HepG2 (cell line): ENCODE measurements around the gene ABCC3. TPM values are rescaled to one million over a fixed set of nuclear protein-coding genes. Genes with fewer than 3 reads are reported as not detected.

Experiments used
- BHLHE40 ChIP-seq: IDR thresholded peaks from 2 replicates; pipeline ENCODE4 v1.6.1; 2011; ENCODE audit warnings: low read length, improper control_type of control experiment
- GLMP ChIP-seq: sonication (generic); formaldehyde crosslinking; IDR thresholded peaks from 2 replicates; pipeline ENCODE4 v1.9.0; 2021; ENCODE audit warnings: missing genetic modification reagents, mild to moderate bottlenecking, borderline replicate concordance
- REST ChIP-seq, 2 experiments: IDR thresholded peaks; 2 replicates each; pipeline ENCODE4 v1.6.1; 2011 to 2012; ENCODE audit warnings: low read length in 2 of 2, borderline replicate concordance in 1 of 2, low read depth in 1 of 2, mild to moderate bottlenecking in 1 of 2, moderate library complexity in 1 of 2
- ZNF180 ChIP-seq: sonication (generic); formaldehyde crosslinking; IDR thresholded peaks from 2 replicates; pipeline ENCODE4 v1.4.0; 2020; ENCODE audit warnings: low read depth, missing genetic modification reagents, borderline replicate concordance
- polyA plus RNA-seq, 8 experiments: library from polyadenylated mRNA; depleted of rRNA in 3 of 8; stranded (reverse) in 7 of 8; unstranded in 1 of 8; fragments of >200 nt; fragmentation: Illumina TruSeq in 4 of 8; extraction: Trizol in 4 of 8; gene quantifications; 2 replicates each; pipeline versions ENCODE4 v1.2.1 to v1.2.3, GENCODE V29; 2011 to 2016; ENCODE audit warnings: low read depth in 4 of 8, missing spikeins in 1 of 8, mixed read lengths in 1 of 8; ENCODE audit not compliant: insufficient read depth in 1 of 8
- total RNA-seq, 5 experiments: library from RNA; depleted of rRNA; stranded (reverse); fragments of >200 nt; fragmentation: Illumina TruSeq; extraction: Trizol; gene quantifications; 2 replicates each; pipeline ENCODE4 v1.2.3, GENCODE V29; 2016; ENCODE audit warnings: low read depth in 1 of 5
- TF ChIP-seq, protein P1 (sequence below): fragments of 450-650 bp; IDR thresholded peaks from 2 replicates; pipeline ENCODE4 v1.6.1; 2017

Gene ABCC3
- total and polyA plus RNA-seq, 2 of the 13 experiments (the other 11 are each of a cell fraction or from before 2014, with no cell fraction given), result 25.2 to 50.7 TPM

DNA sequence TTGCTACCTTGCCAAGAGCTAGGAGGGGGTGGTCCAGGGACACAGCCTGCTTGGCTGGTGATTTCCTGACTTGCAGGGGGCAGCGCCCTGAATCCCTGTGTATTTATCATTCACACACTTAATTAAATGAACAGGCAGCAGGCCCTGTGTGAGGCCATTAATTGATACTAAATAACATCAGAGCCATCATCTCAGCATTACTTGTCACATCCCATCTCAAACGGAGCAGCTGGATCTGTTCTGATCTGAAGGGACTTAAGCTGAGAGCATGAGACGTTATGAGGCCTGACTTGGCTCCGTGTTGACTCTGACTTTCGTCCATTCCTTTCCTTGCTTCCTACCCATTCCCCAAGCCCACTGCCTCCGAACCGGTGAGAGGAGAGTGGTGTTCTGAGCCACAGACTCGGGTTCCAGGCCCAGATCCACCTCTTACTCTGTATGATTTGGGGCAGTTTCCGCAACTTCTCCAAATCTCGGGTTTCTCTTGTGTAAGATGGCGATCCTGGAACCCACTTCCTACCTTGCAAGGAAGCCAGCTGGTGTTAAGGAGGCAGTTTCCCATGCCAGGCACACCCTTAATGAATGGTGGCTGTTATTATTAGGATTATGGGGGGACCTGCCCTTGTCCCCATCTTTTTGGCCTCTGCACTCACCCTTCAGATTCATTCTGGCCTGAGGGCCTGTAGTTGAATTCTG is 40.4 kb upstream of the ABCC3 start (continued):
- TF ChIP-seq REST (IDR thresholded peaks at IDR 0.05; ENCODE audit: borderline replicate concordance in 1 of 2, low read depth in 1 of 2, low read length in 2 of 2) (no peak), BHLHE40 (no peak), GLMP (CRISPR knock-in tag) (no peak), ZNF180 (CRISPR knock-in tag) (no peak)
- TF ChIP-seq, protein P1, sequence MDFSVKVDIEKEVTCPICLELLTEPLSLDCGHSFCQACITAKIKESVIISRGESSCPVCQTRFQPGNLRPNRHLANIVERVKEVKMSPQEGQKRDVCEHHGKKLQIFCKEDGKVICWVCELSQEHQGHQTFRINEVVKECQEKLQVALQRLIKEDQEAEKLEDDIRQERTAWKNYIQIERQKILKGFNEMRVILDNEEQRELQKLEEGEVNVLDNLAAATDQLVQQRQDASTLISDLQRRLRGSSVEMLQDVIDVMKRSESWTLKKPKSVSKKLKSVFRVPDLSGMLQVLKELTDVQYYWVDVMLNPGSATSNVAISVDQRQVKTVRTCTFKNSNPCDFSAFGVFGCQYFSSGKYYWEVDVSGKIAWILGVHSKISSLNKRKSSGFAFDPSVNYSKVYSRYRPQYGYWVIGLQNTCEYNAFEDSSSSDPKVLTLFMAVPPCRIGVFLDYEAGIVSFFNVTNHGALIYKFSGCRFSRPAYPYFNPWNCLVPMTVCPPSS, result no peak
- TF ChIP-seq, all 625 proteins: peak for 0
